IPS-20b (cell line): Measurements from ENCODE around the gene SHQ1.

Source experiments
- H3K27ac ChIP-seq: one replicate; pipeline ENCODE4 v1.5.1; 2013; ENCODE audit warnings: low read length
- H3K27me3 ChIP-seq: 2 replicates; pipeline ENCODE4 v1.6.1; 2013; ENCODE audit warnings: mild to moderate bottlenecking, low read length, inconsistent platforms; ENCODE audit not compliant: insufficient read depth
- H3K36me3 ChIP-seq: 2 replicates; pipeline ENCODE4 v1.6.1; 2013; ENCODE audit warnings: low read depth, mild to moderate bottlenecking, inconsistent platforms, low read length, moderate library complexity; ENCODE audit not compliant: insufficient read depth
- H3K4me1 ChIP-seq: 2 replicates; pipeline ENCODE4 v1.6.1; 2013; ENCODE audit warnings: mild to moderate bottlenecking, control low read depth, inconsistent platforms, low read length, moderate library complexity; ENCODE audit not compliant: insufficient read depth
- H3K4me3 ChIP-seq: 2 replicates; pipeline ENCODE4 v1.5.1; 2013; ENCODE audit warnings: mild to moderate bottlenecking, low read length, inconsistent platforms
- H3K9ac ChIP-seq: 2 replicates; pipeline ENCODE4 v1.6.1; 2013; ENCODE audit warnings: low read depth, mild to moderate bottlenecking, inconsistent platforms, low read length, moderate library complexity
- H3K9me3 ChIP-seq: 2 replicates; pipeline ENCODE4 v1.6.1; 2013; ENCODE audit warnings: mild to moderate bottlenecking, low read depth, low read length, inconsistent platforms; ENCODE audit not compliant: insufficient read depth

Gene SHQ1

DNA sequence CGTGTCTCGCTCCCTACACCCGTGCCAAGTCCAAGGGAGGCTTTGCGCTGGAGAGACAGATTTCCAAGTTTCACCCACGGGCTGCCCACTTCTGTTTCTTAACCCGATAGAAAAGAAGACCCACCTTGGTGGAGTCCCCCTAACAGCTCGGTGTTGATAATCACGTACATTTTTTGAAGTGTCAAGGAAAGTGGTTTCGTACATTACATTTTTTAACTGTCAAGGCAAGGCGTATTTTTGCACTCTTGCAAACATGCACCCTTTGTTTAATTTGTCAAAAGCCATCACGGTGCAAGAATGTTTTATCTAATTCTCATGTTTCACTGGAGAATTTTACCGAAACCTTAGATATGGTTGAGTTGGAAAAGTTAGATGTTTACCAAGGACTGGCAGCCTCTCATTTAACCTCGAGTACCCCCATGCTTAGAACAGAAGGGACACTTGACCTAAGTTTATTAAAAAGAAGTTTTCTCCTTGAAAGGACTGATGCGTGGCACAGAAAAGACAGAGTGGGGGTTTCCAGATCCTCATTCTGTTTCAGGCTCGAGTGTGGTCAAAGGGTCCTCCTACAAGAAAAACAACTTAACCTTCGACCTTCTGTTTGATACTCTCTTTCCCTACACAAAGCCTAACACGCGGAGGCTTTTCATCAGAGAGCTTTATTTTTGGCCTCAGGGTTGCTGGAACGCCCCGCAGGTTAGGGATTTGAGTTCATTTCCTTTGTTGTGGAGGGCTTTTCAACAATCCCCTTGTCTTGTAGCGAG lies 40.5 kb upstream of the SHQ1 start:
- Histone ChIP-seq H3K27ac (no peak overlapping the region), H3K4me3 (peak overlapping the region; percentile 64), H3K9me3 (no peaks in the 10 kb centered on the region), H3K4me1 (peaks cover 15% of the 10 kb centered on the region), H3K27me3 (peaks cover 89% of the 10 kb centered on the region), H3K36me3 (no peaks in the 10 kb centered on the region), H3K9ac (peak overlapping the region; percentile 21; the same call in 1 of the 2 replicates)

- Histone ChIP-seq H3K27ac (no peak within 1 kb of the TSS), H3K9me3 (no peaks in the 10 kb centered on the region), H3K36me3 (no peaks in the 10 kb centered on the region), H3K4me3 (peak within 1 kb of the TSS; percentile 67), H3K27me3 (peaks cover 84% of the 10 kb centered on the region), H3K9ac (peak within 1 kb of the TSS; percentile 4; the same call in 1 of the 2 replicates), H3K4me1 (peaks cover 15% of the 10 kb centered on the region)
Observed at GRCh38 chr3:72887705-72888545, 39.7 kb upstream of the SHQ1 start, which contains the start of gene GXYLT2. TSS of gene GXYLT2 (plus strand) at chr3:72888046. CDS start at chr3:72888234, 188 bp downstream.

DNA sequence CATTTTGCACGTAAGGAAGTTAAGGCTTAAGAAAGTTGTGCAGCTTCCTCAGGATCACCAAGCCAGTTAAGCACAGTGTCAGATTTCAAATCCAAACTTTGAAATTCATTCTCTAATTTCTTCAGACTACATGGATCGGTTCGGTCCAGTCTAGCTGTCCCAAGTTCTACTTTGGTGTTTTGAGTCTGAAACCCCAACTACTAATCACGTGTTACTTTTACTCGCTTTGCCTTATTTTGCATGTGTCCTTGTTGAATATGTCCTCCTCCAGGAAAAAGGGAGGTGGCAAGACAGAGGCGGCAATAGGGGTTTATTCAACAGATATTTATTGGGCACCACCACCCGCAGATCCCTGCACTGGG lies 39.1 kb upstream of the SHQ1 start:
- H3K4me1 ChIP-seq = peaks cover 15% of the 10 kb centered on the region
- H3K4me3 ChIP-seq = peak overlapping the region; percentile 67
- no peaks in the 10 kb centered on the region for H3K9me3 ChIP-seq
- H3K36me3 ChIP-seq = no peaks in the 10 kb centered on the region
- peaks cover 78% of the 10 kb centered on the region for H3K27me3 ChIP-seq
- H3K27ac ChIP-seq = no peak overlapping the region
- peak overlapping the region; percentile 4; the same call in 1 of the 2 replicates for H3K9ac ChIP-seq

DNA sequence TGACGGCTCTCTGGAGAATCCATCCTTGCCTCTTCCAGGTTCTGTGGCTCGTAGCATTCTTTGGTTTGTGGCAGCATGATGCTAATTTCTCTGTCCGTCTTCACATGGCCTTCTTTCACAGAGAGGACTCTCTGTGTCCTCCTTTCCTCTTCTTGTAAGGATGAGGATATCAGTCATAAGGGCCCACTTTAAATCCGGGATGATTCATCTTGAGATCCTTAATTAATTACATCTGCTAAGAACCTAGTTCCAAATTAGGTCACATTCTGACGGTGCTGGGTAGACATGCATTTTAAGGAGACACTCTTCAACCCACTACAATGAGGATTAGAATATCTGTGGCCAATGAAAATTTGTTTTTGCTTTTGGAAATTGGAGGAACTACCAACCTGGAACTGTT lies 23.9 kb upstream of the SHQ1 start:
- Histone ChIP-seq H3K4me3 (no peak overlapping the region), H3K9ac (no peak overlapping the region), H3K4me1 (no peaks in the 10 kb centered on the region), H3K27ac (no peak overlapping the region), H3K9me3 (no peaks in the 10 kb centered on the region), H3K27me3 (peaks cover 18% of the 10 kb centered on the region), H3K36me3 (no peaks in the 10 kb centered on the region)

GRCh38 chr3:72862314-72863090 lies 14.3 kb upstream of the SHQ1 start:
- Histone ChIP-seq H3K27me3 (no peaks in the 10 kb centered on the region), H3K9me3 (no peaks in the 10 kb centered on the region), H3K4me1 (no peaks in the 10 kb centered on the region), H3K4me3 (no peak overlapping the region), H3K9ac (no peak overlapping the region), H3K36me3 (no peaks in the 10 kb centered on the region), H3K27ac (no peak overlapping the region)

DNA sequence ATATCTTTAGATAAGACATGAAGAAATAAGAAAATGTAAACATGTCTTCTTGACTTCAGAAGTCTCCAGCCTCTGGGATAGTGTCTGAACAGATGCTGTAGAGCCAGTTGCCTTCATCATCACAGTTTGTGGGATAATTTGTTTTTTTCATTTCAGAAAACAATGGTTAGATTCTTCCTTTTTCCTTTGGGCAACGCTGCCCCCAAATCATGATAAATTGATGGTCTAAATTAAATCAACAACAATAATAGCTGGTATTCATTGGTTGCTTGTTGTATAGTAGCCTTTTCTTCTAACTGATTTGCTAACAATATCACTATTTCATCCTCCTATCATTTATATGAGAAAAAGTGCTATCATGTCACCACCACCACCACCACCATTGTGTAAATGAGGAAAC lies 12.6 kb upstream of the SHQ1 start:
- H3K27me3 ChIP-seq = no peaks in the 10 kb centered on the region
- no peaks in the 10 kb centered on the region for H3K36me3 ChIP-seq
- H3K9me3 ChIP-seq = no peaks in the 10 kb centered on the region
- no peak overlapping the region for H3K9ac ChIP-seq
- no peak overlapping the region for H3K4me3 ChIP-seq
- no peak overlapping the region for H3K27ac ChIP-seq
- H3K4me1 ChIP-seq = no peaks in the 10 kb centered on the region

DNA sequence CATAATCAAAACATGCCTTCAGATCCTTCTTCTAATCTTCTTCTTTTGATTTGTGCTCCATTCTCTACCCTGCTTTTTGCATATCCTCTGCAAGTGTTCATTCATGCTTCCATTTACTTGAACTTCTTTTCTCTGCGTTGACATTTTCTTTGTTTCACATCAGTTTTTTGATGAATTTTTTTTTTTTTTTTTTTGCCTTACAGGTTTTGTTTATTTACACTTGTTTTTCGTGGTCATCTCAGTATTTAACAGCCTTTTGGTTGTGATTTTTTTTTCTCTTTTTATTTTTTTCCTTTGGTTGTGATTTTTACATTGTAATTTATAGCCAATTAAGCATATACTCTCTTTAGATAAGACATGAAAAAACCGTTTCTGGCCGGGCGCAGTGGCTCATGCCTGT lies 11.8 kb upstream of the SHQ1 start:
- no peaks in the 10 kb centered on the region for H3K4me1 ChIP-seq

DNA sequence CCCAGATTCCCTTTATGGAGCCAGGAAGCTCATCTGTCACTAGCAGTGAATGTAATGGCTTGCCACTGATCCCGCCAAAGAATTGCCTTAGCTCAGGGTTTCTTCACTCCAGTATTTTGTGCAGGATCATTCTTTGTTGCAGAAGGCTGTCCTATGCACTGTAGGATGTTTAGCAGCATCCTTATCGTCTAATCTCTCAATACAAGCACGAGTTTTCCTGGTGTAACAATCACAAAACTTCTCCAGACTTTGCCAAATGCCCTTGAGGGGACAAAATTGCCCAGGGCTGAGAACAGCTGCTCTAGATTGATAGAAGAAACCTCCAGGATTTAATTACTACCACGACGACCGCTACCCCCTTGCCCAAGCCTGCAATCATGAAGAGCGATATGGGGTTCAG lies 6.8 kb upstream of the SHQ1 start:
- H3K9me3 ChIP-seq = no peaks in the 10 kb centered on the region
- H3K36me3 ChIP-seq = no peaks in the 10 kb centered on the region
- no peak overlapping the region for H3K27ac ChIP-seq
- H3K4me3 ChIP-seq = no peak overlapping the region
- H3K27me3 ChIP-seq = peaks cover 4% of the 10 kb centered on the region; the same call in 1 of the 2 replicates
- H3K9ac ChIP-seq = no peak overlapping the region
- H3K4me1 ChIP-seq = no peaks in the 10 kb centered on the region

More for the DNA sequence above, 11.8 kb upstream of the SHQ1 start:
- Histone ChIP-seq H3K9ac (no peak overlapping the region), H3K9me3 (no peaks in the 10 kb centered on the region), H3K36me3 (no peaks in the 10 kb centered on the region), H3K27me3 (no peaks in the 10 kb centered on the region), H3K4me3 (no peak overlapping the region), H3K27ac (no peak overlapping the region)

DNA sequence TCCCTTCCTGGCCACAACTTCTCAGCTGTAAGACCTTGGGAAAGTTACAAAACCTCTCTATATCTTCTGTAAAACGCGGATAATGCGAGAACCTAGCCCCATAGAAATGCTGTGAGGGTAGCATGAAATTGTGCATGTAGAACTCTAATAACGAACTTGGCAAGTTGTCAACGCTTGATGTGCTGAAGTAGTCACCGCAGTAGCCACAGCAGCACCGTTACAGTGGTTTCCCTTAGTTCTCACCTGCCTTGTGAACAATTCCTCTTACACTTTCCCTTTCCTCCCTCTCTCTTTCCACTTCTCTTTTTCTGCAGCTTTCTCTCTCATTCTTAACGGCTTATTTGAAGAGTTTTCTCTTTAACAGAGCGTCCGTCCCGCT lies 447 bp upstream of the SHQ1 start:
- Histone ChIP-seq H3K4me3 (peak overlapping the region; percentile 95), H3K4me1 (0 out of 2 replicates have a peak, but pooled peaks cover 6% of the 10 kb centered on the region), H3K9ac (no peak overlapping the region), H3K27me3 (peaks cover 35% of the 10 kb centered on the region), H3K9me3 (no peaks in the 10 kb centered on the region), H3K27ac (no peak overlapping the region), H3K36me3 (no peaks in the 10 kb centered on the region)

DNA sequence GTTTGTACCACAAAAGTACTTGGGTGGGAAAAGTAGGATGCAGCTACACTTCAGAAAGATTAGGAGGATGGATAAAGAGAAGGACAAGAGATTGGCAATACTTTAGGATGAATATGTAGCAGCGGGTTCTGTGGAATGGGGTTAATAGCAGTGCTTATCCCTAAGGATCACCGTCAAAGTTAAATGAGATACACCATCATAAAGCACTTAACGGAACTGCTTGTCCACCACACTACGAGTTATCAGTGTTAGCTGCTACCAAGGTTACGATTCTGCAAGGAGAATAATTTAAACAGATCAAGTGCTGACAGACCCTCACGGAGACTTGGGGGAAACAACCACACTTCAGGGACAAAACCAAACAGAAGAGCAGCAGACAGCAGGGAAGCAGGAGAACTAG lies 963 bp downstream of the SHQ1 start:
- Histone ChIP-seq H3K4me1 (0 out of 2 replicates have a peak, but pooled peaks cover 6% of the 10 kb centered on the region), H3K36me3 (0 out of 2 replicates have a peak, but pooled peaks cover under 1% of the 10 kb centered on the region), H3K9me3 (no peaks in the 10 kb centered on the region), H3K27me3 (peaks cover 35% of the 10 kb centered on the region), H3K9ac (peak overlapping the region; percentile 59; the same call in 1 of the 2 replicates), H3K27ac (no peak overlapping the region), H3K4me3 (peak overlapping the region; percentile 95)

GRCh38 chr3:72846166-72846565 lies 2.1 kb downstream of the SHQ1 start:
- Histone ChIP-seq H3K4me1 (0 out of 2 replicates have a peak, but pooled peaks cover 6% of the 10 kb centered on the region), H3K4me3 (no peak overlapping the region), H3K9ac (no peak overlapping the region), H3K27ac (no peak overlapping the region), H3K36me3 (peaks cover 11% of the 10 kb centered on the region), H3K27me3 (peaks cover 35% of the 10 kb centered on the region), H3K9me3 (peaks cover 8% of the 10 kb centered on the region; the same call in 1 of the 2 replicates)
